M059J (cell line): ENCODE results near the gene CEBPZ. TPM values are rescaled to one million over a fixed set of nuclear protein-coding genes. Genes with fewer than 3 reads are reported as not detected.
A peak's percentile ranks its signal among the peaks of the same experiment; 100 is the strongest.
"Not testable (repeated sequence)": the region's sequence is repeated elsewhere in the genome, so short reads cannot be mapped to it uniquely, and the experiment has no call there.

Experiments used
- DNase-seq: peaks from one replicate; pipeline ENCODE4 v3.0.0-alpha.2; 2012; ENCODE audit warnings: low read depth
- total RNA-seq: library from RNA; depleted of rRNA; stranded (reverse); fragments of >200 nt; shearing (Covaris generic); gene quantifications from 2 replicates; pipeline ENCODE4 v1.2.3, GENCODE V29; 2014

The CEBPZ gene
- total RNA-seq, 1 experiment from 2014 or later, result 38.4 TPM

GRCh38 chr2:37224063-37224462, 7.3 kb downstream of the CEBPZ start:
- DNase-seq, result no peak

GRCh38 chr2:37223131-37223530, 8.3 kb downstream of the CEBPZ start:
- DNase-seq, result no peak

GRCh38 chr2:37219046-37219445, 12.3 kb downstream of the CEBPZ start:
- DNase-seq, result no peak

GRCh38 chr2:37215250-37215649, 16.1 kb downstream of the CEBPZ start:
- DNase-seq, result no peak

GRCh38 chr2:37211939-37212338, 19.5 kb downstream of the CEBPZ start:
- no peak for DNase-seq

- no peak for DNase-seq
Measured at GRCh38 chr2:37211212-37211611, 20.2 kb downstream of the CEBPZ start.

- not testable (repeated sequence) for DNase-seq
Measured at GRCh38 chr2:37206760-37207159, 24.6 kb downstream of the CEBPZ start.

- DNase-seq, result no peak
Measured at GRCh38 chr2:37205689-37206341, 25.6 kb downstream of the CEBPZ start.

DNA sequence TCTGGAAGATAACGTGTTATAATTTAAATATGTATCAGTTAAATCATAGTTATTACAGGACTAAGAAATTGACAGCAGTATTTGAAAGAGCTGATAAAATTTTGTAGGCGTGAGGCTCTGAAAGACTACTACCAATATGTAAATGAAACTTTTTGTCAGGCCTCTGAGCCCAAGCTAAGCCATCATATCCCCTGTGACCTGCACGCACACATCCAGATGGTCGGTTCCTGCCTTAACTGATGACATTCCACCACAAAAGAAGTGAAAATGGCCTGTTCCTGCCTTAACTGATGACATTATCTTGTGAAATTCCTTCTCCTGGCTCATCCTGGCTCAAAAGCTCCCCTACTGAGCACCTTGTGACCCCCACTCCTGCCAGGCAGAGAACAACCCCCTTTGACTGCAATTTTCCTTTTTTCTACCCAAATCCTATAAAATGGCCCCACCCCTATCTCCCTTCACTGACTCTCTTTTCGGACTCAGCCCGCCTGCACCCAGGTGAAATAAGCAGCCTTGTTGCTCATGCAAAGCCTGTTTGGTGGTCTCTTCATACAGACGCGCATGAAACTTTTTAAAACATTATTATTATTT, 26.2 kb downstream of the CEBPZ start:
- DNase-seq, result not testable (repeated sequence)

GRCh38 chr2:37203708-37204107, 27.7 kb downstream of the CEBPZ start:
- no peak for DNase-seq

DNA sequence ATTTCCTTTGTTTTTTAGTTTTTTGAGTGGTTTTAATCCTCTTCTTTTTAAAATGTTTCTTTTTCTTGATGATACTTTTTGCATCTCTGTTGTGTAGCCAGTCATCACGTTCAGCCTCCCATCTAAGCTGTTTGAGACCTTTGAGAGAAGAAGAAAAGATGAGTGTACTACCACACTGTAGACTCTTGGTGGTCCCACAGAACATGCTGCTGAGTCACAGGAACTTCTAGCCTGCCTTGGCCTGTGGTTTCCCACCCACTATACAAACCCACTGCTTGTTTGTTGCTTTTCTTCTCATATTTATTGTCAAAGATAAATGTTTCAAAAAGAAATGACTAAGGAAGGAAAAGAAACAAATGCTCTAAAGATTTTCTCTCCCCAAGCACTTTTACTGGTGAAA, 29.6 kb downstream of the CEBPZ start:
- DNase-seq, result peak; percentile 12

- no peak for DNase-seq
Measured at GRCh38 chr2:37201208-37201607, 30.2 kb downstream of the CEBPZ start.

DNA sequence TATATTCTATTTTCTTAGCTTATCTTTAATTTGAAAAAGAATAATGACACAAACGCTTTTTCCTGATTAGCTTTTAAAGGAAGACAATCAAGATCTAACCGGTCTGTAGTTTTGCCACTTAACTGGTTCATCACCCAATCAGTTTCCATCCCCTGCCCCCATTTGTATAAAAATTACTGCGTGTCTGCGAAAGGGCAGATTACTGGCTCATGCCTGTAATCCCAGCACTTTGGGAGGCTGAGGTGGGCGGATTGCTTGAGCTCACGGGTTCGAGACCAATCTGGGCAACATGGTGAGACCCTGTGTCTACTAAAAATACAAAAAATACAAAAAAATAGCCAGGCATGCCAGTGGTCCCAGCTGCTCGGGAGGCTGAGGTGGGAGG, 32.7 kb downstream of the CEBPZ start:
- DNase-seq, result no peak

DNA sequence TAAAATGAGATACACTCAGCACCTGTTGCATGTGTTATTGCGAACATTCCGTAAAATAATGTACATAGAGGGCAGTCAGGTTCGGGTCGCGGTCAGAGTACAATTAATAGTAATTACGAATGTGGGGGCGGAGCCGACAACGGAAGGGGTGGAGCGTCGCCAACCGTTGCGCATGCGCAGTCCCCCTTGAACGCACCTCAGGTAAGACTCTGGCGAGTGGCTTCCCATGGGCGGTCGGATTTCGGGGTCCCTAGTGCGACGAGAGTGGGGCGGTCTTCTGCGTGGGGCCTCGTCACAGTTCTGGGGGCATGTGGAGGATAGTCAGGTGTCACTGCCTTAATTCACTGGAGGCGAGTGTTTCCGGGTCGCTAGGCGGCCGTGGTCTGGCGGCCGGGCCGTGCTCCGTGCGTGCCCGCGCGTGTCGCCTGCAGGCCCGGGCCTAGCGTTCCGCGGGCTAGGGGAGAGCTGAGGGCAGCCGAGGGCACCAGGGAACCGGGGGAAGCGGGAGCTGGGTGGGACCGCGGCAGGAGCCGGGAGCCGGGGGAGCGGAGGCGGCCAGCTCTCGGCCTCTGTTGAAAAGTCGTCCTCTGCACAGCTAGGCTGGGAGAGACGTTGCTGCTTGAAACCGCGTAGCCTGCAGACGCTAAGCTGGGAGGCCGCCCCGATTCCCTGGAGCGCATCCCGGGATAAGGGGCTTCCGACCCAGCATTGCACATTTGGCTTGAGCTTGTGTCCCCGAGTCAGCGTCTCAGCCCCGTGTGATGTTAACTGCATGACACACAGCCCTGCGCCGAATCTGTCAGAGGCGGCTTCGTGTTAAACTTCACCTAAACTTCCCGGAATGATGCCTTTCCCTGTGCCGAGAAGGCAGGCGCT, 34.8 kb downstream of the CEBPZ start, which contains the start of gene CEBPZOS:
CEBPZOS (plus strand) TSS at position 177 of the 876 bp plus-strand sequence. CDS start 3,209 bp downstream, outside the sequence.
- DNase-seq, result peak; percentile 65

DNA sequence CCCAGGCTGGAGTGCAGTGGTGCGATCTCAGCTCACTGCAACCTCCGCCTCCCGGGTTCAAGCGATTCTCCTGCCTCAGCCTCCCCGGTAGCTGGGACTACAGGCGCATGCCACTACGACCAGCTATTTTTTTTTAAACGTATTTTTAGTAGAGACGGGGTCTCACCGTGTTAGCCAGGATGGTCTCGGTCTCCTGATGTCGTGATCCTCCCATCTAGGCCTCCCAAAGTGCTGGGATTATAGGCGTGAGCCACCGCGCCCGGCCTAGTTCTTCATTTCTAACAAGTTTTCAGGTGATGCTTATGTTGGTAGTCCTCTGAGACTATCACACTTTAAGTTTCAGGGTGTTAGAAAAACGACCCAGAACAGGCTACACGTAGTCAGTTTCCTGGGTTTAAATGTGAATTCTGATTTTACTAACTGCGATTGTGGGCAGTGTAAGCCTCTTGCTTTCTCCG, 35.5 kb downstream of the CEBPZ start:
- DNase-seq, result peak; percentile 4

GRCh38 chr2:37192551-37192950, 38.8 kb downstream of the CEBPZ start:
- no peak for DNase-seq

GRCh38 chr2:37191747-37192146, 39.6 kb downstream of the CEBPZ start:
- DNase-seq, result no peak

- DNase-seq, result no peak
Measured at GRCh38 chr2:37191253-37191652, 40.1 kb downstream of the CEBPZ start.

DNA sequence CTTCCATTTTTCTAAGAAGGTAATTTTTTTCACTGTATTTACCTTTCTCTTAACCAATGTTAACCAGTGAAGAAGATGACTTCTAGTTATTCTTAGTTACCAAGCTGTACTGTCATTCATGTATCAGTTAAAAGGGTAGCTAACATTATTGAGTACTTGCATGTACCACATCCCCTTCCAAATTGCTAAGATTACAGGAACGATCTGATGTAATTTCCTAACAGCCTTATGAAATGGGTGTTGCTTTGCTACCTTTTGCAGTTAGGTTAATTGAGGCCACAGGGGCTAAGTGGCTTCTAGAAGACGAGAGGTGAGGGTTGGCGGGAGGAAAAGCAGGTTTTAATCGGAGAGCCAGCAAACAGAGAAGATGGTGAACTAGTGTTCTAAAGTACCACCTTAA, 41.1 kb downstream of the CEBPZ start:
- DNase-seq, result no peak

- peak; percentile 90 for DNase-seq
Measured at GRCh38 chr2:37189452-37190153, 41.8 kb downstream of the CEBPZ start.

DNA sequence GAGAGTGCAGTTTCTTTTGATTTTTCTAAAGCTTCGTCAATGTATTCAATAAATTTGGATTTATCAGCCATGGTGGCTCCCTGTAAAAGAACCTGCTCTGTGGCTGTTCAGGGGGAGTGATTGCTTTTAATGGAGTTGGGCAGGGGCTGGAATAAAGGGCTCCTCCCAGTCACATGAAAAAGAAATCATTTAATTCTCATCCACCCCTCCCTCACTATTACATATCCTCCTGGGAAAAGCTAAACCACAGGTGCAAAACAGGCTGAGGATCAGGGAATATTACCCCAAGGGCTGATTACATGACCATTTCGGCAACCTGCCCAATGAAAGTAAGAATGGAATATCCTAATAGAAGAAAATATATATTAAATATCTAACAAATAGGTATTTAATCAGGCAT, 42.8 kb downstream of the CEBPZ start, which contains the start of gene SULT6B1:
SULT6B1 (minus strand) TSS at position 101 of the 400 bp plus-strand sequence; CDS start at position 71, 30 bp downstream.
- DNase-seq, result no peak
